Upper lobe of left lung (tissue), 6 donors: ENCODE data around the gene CYB561D1. TPM values are rescaled to one million over a fixed set of nuclear protein-coding genes. Genes with fewer than 3 reads are reported as not detected.
A peak's percentile ranks its signal among the peaks of the same experiment; 100 is the strongest.

Experiments
- ATAC-seq, 2 donors: fragments of 200-7000 bp; cut with Tn5 transposase; one replicate each; pipeline ENCODE4 v1.9.1; 2022; ENCODE audit warnings: mild to moderate bottlenecking in 2 of 2, moderate library complexity in 2 of 2; ENCODE audit not compliant: low FRiP score in 2 of 2
- DNase-seq, 2 donors: peaks; one replicate each; pipeline ENCODE4 v3.0.0-alpha.2; 2019 to 2020
- H3K27ac ChIP-seq, 4 donors: fragments of 200-600 bp; sonication (generic); one replicate each; pipeline ENCODE4 v1.5.1; 2016 to 2019
- H3K27me3 ChIP-seq, 4 donors: fragments of 200-600 bp; sonication (generic); one replicate each; pipeline ENCODE4 v1.5.1; 2017 to 2019
- H3K36me3 ChIP-seq, 4 donors: fragments of 200-600 bp; sonication (generic); one replicate each; pipeline ENCODE4 v1.5.1; 2016 to 2019
- H3K4me1 ChIP-seq, 4 donors: fragments of 200-600 bp; sonication (generic); one replicate each; pipeline ENCODE4 v1.5.1; 2018 to 2019
- H3K4me3 ChIP-seq, 4 donors: fragments of 200-600 bp; sonication (generic); one replicate each; pipeline ENCODE4 v1.5.1; 2017 to 2019; ENCODE audit warnings: mild to moderate bottlenecking in 2 of 4, moderate library complexity in 1 of 4
- H3K9me3 ChIP-seq, 4 donors: fragments of 200-600 bp; sonication (generic); one replicate each; pipeline ENCODE4 v1.5.1; 2018 to 2019
- EP300 ChIP-seq, 4 donors: sonication (generic); formaldehyde crosslinking; IDR thresholded peaks; one replicate each; pipeline ENCODE4 v1.5.1; 2017; ENCODE audit warnings: antibody characterized with exemption in 4 of 4, control low read depth in 2 of 4
- POLR2A ChIP-seq, 4 donors: fragments of 450-650 bp; IDR thresholded peaks; one replicate each; pipeline ENCODE4 v1.5.1; 2016 to 2017; ENCODE audit warnings: antibody characterized with exemption in 4 of 4, mild to moderate bottlenecking in 2 of 4
- POLR2AphosphoS5 ChIP-seq, 2 donors: sonication (generic); formaldehyde crosslinking; IDR thresholded peaks; one replicate each; pipeline ENCODE4 v1.5.1; 2017; ENCODE audit warnings: antibody characterized with exemption in 2 of 2
- WGBS, 2 donors: methylation state at CpG; one replicate each; pipeline ENCODE4 v1.1.5; 2017 to 2018; 5-methylcytosine and 5-hydroxymethylcytosine counted together
- total RNA-seq, 6 donors: library from RNA; depleted of rRNA in 4 of 6; stranded (reverse); fragments of >200 nt in 4 of 6; gene quantifications; one replicate each; pipeline versions ENCODE4 v1.1.0 to v1.2.1, GENCODE V29; 2016 to 2021
- TF ChIP-seq, protein P1 (sequence below), 6 experiments: fragments of 450-650 bp in 4 of 6; fragments of 200-600 bp in 2 of 6; sonication (generic) in 2 of 6; IDR thresholded peaks; one replicate each; pipeline ENCODE4 v1.5.1; 2016 to 2019; ENCODE audit warnings: antibody characterized with exemption in 6 of 6
- donor health status: DM: no; HTN: no; CAD: no; lungs with moderate emphysema.
- donor health status: DM: no; HTN: yes; CAD: no; lungs with severe emphysema.

Gene CYB561D1
- total RNA-seq, 6 donors from 2014 or later = 4.2 to 16.4 (median 9.9) TPM

DNA sequence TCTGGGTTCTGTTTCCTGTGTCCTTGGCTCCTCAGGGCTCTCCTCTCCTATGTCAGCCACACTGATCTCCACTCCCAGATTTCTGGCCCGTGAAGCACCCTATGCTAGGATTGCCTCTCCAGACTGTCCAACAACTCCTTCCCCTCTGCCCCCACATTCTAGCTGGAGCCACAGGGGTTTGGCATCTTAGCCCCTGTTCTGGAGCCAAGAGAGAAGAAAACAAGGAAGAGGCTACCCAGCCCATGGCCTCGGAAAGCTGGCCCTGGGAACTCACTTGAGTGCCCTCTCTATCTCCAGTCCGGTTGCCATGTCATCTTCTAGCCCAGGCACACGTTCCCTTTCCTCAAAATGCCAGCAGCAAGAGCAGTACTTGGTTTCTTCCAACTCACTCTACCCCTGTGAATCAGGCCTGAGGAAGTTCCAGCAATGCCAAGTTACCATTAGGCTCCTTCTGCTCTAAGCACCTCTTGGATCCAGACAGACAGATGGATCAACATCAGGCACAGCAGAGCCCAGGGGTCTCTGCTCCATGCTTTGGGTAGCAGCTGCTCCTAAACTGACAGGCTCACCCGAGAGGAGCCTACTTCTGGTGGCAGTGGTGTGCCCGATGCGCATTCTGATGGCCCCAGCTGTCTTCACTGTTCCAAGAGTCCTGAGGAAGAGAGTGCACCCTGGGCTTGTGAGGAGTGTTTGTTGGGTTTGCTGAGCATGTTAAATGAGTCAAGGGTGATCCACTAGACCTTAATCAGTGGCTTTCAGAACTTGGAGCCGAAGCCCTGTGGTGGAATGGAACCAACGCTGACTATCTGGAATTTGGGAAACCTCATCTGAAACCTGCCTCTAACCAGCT lies 34.2 kb downstream of the CYB561D1 start:
- Histone ChIP-seq H3K27me3 (no peaks in the 10 kb centered on the region), H3K4me1 (peaks cover 6 to 13% (median 8%) of the 10 kb centered on the region in 4 donors), H3K36me3 (no peaks in the 10 kb centered on the region), H3K9me3 (no peaks in the 10 kb centered on the region), H3K4me3 (no peak overlapping the region), H3K27ac (no peak overlapping the region)
- ATAC-seq (no peak), DNase-seq (no peak)
- TF ChIP-seq, protein P1, sequence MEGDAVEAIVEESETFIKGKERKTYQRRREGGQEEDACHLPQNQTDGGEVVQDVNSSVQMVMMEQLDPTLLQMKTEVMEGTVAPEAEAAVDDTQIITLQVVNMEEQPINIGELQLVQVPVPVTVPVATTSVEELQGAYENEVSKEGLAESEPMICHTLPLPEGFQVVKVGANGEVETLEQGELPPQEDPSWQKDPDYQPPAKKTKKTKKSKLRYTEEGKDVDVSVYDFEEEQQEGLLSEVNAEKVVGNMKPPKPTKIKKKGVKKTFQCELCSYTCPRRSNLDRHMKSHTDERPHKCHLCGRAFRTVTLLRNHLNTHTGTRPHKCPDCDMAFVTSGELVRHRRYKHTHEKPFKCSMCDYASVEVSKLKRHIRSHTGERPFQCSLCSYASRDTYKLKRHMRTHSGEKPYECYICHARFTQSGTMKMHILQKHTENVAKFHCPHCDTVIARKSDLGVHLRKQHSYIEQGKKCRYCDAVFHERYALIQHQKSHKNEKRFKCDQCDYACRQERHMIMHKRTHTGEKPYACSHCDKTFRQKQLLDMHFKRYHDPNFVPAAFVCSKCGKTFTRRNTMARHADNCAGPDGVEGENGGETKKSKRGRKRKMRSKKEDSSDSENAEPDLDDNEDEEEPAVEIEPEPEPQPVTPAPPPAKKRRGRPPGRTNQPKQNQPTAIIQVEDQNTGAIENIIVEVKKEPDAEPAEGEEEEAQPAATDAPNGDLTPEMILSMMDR (IDR thresholded peaks at IDR 0.05) = no peak
- TF ChIP-seq POLR2AphosphoS5 (IDR thresholded peaks at IDR 0.05) = no peak
- TF ChIP-seq EP300 (IDR thresholded peaks at IDR 0.05) = no peak
- no peak for TF ChIP-seq POLR2A (IDR thresholded peaks at IDR 0.05)
- 73 to 76% methylated on average over 6 to 9 of the region's 9 CpGs for WGBS, 2 donors

DNA sequence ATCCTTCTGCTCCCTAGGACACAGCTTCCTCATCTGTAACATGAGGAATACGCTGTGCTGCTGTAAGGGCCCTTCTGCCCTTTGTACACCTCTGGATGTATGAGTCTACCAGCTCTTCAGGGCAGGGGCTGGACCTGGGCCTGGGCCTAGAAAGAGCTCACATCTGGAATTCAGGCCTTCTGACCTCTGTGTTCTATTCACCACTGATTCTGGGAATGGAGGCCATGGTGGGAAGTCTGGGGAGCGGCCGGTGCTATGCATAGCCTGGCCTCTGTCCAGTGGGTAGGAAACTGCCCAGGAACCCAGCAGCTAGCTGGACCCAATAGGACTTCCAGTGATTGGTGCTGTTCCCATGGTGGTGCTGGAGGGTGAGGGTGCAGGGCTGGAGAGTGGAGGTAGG lies 34.8 kb downstream of the CYB561D1 start:
- no peak for ATAC-seq
- 93 to 100% methylated on average over 3 of the region's 3 CpGs for WGBS, 2 donors
- DNase-seq = no peak

DNA sequence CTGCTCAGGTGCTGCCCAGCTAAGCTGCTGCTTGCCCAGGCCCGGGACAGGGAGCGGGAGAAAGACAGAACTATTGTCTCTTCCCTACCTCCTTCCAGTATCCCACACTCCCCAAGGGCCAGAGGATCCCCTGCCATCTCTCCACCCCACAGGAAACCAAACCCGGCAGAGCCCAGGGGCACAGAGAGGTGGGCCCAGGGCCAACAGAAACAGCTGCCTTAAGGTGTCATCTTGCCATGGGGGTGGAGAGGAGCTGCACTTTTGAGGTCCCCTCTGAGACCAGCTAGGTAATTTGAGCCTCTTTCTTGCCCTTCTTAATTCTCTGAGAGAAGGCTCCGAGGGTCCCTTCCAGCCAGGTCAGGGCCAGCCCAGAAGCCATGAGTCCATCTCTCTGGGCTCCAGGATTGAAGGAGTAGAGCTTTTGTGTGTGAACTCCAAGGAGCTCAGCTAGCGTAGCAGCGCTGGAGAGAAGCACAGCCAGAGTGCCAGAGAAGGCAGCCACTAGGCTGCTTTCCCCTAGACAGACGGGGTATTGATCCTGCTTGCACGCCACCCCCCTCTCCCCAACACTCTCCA lies 36.1 kb downstream of the CYB561D1 start:
- 71 to 82% methylated on average over 8 of the region's 8 CpGs for WGBS, 2 donors
- DNase-seq (no peak), ATAC-seq (no peak)
- peak overlapping the region in 1 of 4 donors; percentile 13 for H3K27ac ChIP-seq
- H3K4me1 ChIP-seq = peaks cover 6 to 13% (median 8%) of the 10 kb centered on the region in 4 donors
- TF ChIP-seq POLR2A (IDR thresholded peaks at IDR 0.05) (no peak), EP300 (IDR thresholded peaks at IDR 0.05) (no peak), POLR2AphosphoS5 (IDR thresholded peaks at IDR 0.05) (no peak)
- TF ChIP-seq, protein P1 (IDR thresholded peaks at IDR 0.05) = no peak
- H3K4me3 ChIP-seq = no peak overlapping the region
- H3K27me3 ChIP-seq = no peaks in the 10 kb centered on the region
- no peaks in the 10 kb centered on the region for H3K36me3 ChIP-seq
- no peaks in the 10 kb centered on the region for H3K9me3 ChIP-seq

More for the DNA sequence above, 34.8 kb downstream of the CYB561D1 start:
- Histone ChIP-seq H3K36me3 (no peaks in the 10 kb centered on the region), H3K4me3 (no peak overlapping the region), H3K4me1 (peaks cover 6 to 13% (median 8%) of the 10 kb centered on the region in 4 donors), H3K27ac (no peak overlapping the region), H3K9me3 (no peaks in the 10 kb centered on the region), H3K27me3 (no peaks in the 10 kb centered on the region)
- TF ChIP-seq, protein P1 (IDR thresholded peaks at IDR 0.05) = no peak
- TF ChIP-seq EP300 (IDR thresholded peaks at IDR 0.05) (no peak), POLR2AphosphoS5 (IDR thresholded peaks at IDR 0.05) (no peak), POLR2A (IDR thresholded peaks at IDR 0.05) (no peak)

DNA sequence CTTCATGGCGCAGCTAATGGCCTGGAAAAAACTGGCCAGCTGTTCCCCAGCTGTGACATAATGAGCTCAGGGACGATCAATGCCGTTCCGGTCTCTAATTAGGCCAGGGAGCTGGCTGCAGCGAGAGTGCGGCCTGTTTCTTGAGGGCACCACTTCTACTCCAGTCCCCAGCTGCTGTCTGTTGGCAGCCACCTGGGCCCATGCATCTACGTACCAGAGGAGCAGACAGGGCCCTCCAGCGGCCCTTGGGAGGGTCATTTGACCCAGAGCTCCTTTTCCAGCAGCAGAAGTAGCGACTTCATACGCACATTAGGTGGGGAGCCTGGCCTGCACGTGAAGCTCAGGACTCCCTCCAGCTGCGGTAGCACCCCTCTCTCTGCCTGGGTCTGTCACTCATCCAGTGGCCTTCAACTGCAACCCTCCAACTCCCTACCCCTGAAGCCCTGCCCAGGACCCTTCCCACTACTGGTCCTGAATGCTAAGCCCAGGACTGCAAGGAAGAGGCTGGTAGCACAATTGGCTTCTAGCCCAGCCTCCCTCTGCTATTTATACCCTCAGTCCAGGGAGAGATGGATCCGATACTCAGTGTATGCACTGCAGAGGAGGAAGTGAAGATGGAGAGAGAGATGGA lies 36.7 kb downstream of the CYB561D1 start:
- TF ChIP-seq, protein P1 (IDR thresholded peaks at IDR 0.05) = no peak
- no peak for TF ChIP-seq EP300 (IDR thresholded peaks at IDR 0.05)
- TF ChIP-seq POLR2AphosphoS5 (IDR thresholded peaks at IDR 0.05) = no peak
- TF ChIP-seq POLR2A (IDR thresholded peaks at IDR 0.05) = no peak
- no peak for ATAC-seq
- no peaks in the 10 kb centered on the region for H3K9me3 ChIP-seq
- H3K27me3 ChIP-seq = no peaks in the 10 kb centered on the region
- no peak overlapping the region for H3K4me3 ChIP-seq
- no peaks in the 10 kb centered on the region for H3K36me3 ChIP-seq
- no peak for DNase-seq
- peaks cover 6 to 13% (median 8%) of the 10 kb centered on the region in 4 donors for H3K4me1 ChIP-seq
- H3K27ac ChIP-seq = peak overlapping the region in 1 of 4 donors; percentile 13
- 81 to 85% methylated on average over 8 to 13 of the region's 13 CpGs for WGBS, 2 donors
